Measurements from ENCODE around the gene ANXA9. TPM values are rescaled to one million over a fixed set of nuclear protein-coding genes. Genes with fewer than 3 reads are reported as not detected.
A peak's percentile ranks its signal among the peaks of the same experiment; 100 is the strongest.

The ANXA9 gene
- total RNA-seq, 2 donors from 2014 or later = 0.15 to 0.44 TPM

DNA sequence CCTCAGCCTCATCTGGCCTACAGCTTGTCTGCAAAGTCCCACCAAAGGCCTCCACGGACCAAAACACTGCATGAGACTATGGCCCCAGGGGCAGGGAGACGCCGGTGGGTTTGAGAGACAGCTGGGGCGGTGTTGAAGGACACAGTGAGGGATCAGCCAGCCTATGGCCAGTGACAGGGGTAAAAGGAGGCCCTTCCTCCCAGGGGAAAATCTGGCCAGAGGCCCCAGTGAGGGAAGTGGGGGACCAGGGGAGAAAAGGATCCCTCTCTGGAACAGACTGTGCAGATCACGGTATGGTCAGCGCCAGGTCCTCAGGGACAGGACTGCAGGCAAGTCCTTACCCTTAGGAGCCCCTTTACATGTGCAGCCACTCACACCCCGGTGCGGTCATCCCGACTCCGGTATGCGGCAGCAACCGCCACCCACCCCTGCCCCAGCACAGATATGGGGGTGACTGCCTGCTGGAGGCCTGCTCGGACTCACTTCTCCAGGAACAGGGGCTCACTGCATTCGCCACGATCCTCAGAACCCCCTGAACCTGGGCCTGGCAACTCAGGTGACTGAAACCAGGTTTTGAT is 8.7 kb upstream of the ANXA9 start:
- peak; percentile 40 for DNase-seq
- no peak for ATAC-seq
- intact Hi-C loops (cut with DNase I) = loop anchor here in 1 of 2 donors (10.0 kb wide), 1 partner anchor 49 kb away; the partner anchor contains the start of gene SETDB1

DNA sequence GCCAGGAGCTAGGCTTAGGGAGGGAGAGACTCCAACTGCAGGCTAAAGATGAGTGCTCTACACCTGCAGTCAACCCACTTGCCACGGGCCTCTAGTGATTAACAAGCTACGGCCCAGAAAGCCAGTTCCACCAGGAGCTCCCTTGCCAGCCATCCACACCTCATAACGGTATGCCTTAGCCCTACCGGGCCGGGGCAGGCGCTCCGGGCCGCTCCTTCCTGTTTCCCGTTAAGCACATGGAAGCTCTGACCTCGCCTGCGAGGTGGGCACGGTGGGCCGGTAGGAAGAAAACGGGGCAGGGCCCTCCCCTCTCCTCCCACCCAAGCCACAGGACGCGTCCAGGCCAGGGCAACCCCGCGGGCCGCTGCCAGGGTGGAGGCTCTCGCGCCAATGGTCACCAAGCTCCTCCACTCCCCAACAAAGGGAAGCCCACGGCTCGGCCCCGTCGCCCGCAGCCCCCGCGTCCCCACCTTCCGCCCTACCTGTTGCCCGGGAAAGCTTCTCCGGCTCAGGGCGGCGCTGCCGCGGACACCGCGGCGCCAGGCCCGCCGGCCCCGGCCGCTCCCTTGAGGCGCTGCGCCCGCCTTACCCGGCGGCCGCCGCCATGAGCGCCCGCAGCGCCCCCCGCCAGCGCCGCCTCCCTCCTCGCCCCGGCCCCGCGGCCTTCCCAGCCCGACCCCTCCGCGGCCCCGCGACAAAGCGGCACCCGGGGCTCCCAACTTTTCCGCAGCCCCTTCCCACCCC is 8.1 kb upstream of the ANXA9 start:
- intact Hi-C loops (cut with DNase I) = loop anchor here in 1 of 2 donors (10.0 kb wide), 1 partner anchor 49 kb away; the partner anchor contains the start of gene SETDB1
- ATAC-seq = peak; percentile 10 to 48
- DNase-seq = peak; percentile 52

DNA sequence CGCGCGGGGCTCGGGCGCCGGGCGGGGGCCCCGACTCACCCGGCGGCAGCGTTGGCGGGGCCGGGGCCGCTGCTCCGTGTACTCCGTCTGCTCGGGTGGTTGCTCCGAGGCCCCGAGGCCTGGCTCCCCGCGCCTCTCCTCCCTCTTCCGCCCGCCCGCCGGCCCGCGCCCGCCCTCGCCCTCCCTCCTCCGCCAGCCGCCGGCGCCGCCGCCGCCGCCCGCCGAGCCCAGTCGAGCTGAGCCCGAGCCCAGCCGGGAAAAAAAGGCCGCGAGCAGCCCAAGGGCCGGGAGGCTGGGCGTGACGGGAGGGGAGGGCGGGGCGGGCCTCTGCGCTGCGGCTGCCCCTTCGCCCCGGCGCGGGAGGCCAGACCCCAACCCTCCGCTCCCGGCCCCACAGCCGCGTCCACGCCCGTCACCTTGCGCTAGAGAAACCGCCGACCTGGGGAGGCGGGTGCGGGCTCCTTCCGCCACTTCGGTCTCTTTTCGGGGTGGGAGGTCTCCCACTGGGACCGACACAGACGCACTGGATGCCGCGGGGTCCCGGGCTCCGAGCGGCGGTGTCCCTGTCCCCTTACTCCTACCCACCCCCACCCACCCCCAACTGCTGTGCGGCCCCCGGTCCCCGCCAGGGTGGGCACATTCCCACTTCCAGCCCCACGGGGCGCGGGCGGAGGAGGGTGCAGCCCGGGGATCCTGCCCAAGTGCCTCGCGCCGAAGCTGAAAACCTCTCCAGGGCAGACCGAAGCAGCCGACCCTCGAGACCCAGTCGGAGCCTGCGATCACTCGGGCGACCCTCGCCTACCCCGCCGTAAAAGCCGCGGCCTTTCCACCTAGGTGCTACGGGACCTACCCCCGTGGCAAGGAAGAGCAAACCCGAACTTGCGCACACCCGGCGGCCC is 7.3 kb upstream of the ANXA9 start, which contains the start of gene CERS2:
TSS of gene CERS2 (minus strand) at position 256 of the 899 bp plus-strand sequence. CDS start 5,745 bp downstream, outside the sequence.
- peak; percentile 73 to 83 for ATAC-seq
- intact Hi-C loops (cut with DNase I) = loop anchor here in 1 of 2 donors (10.0 kb wide), 1 partner anchor 50 kb away; the partner anchor contains the start of gene SETDB1
- peak; percentile 86 for DNase-seq

DNA sequence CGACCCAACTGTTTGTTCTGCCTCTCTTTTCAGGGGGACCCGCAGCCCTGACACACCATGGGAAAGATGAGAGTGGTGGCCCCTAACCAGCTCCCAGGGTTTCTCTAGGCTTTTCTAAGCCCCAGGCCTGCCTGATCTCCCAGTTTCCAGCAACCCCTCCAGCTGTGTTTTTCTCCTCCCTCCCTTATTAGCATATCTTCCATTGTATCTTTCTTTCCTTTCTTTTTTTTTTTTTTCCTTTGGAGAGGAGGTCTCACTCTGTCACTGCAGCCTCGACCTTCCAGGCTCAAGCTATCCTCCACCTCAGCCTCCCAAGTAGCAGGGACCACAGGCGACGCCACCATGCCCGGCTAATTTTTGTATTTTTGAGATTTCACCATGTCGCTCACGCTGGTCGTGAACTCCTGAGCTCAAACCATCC is 5.7 kb upstream of the ANXA9 start:
- ATAC-seq (no peak), DNase-seq (no peak)
- intact Hi-C loops (cut with DNase I) = loop anchor here in 1 of 2 donors (10.0 kb wide), 1 partner anchor 52 kb away; the partner anchor contains the start of gene SETDB1

DNA sequence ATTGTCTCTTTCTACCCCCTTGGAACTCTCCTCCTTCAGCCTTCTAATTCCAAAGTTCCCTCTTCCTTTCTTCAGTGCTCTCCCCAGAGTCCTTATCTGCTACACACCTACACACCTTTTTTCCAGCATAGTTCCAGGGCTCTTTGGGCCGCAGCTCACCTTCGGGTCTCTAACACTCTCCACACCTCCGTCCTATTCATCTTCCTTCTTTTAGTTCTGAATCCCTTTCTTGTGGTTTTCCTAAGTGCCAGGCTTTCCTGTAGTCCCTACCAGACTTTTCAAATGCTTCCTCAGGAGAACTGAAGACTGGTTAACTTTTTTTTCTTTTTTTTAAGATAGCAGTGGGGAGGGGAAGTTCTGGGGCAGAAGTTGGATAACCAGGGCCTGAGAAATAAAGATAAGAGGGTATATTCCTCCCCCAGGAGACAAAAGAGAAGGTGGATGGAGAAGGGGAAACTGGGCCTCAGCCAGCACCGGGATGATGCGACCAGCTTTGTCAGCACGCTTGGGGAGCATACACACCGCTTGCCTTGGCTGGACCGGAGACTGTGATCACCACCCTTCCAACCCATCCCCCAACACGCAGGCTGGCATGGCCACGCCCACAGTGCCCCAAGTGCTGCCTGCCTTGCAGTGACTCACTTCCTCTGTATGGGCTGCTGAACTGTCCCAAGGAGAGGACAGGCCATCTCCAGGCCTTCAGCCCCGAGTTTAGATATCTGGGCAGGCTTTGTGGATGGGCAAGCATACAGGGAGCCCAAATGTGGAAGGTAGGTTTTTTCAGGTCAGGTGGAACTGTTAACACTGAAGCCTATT is 5.0 kb upstream of the ANXA9 start:
- intact Hi-C loops (cut with DNase I) = loop anchor here in 1 of 2 donors (10.0 kb wide), 1 partner anchor 52 kb away; the partner anchor contains the start of gene SETDB1
- DNase-seq (peak; percentile 82), ATAC-seq (peak; percentile 43 to 64)

DNA sequence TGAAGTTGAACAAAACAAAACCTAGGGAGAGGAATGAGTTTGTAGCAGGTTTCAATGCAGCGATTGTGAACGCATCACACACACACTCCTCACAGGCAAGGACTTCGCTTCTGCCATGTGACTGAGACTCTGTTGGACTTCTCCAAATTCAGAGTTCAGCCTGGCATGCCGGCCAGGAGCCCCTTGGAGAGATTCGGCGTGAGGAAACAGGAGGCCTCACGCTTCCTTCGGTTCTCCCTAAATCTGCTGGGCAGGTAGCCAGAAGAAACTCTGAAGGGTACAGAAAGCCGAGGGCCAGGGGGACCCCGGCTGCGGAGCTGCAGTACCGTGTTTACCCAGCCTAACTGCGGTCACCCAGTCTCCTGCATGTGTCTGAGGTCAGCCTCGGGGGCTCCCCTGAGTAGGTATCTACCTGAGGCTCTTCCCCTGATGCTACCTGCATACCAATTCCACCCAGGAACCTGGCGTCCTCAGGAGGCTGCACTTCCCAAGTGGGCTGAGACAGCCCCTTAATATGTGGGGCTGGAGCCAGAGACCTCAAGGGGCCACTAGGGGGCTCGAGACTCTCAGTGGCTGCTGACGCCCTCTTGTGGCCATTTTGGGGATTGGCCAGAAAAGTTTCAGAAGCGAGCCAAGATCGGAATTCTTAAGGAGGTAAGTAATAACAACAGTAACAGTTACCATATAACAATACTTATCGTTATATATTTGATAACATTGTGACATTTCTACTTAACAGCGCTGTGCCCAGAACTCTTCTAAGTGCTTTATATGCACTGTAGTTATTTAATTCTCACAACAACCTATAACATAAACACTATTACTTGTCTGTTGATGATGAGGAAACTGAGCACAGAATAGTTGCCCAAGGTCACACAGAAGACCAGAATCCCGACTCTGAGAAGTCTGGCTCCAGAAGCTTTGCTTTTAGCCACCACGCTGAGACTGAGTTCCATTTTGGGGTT is 2.7 kb upstream of the ANXA9 start:
- intact Hi-C loops (cut with DNase I) = loop anchor here in 1 of 2 donors (2.0 to 10.0 kb wide), 2 partner anchors 23 to 55 kb away; partner anchors contain the start of gene SETDB1
- ATAC-seq (peak; percentile 27 to 38), DNase-seq (peak; percentile 89)

DNA sequence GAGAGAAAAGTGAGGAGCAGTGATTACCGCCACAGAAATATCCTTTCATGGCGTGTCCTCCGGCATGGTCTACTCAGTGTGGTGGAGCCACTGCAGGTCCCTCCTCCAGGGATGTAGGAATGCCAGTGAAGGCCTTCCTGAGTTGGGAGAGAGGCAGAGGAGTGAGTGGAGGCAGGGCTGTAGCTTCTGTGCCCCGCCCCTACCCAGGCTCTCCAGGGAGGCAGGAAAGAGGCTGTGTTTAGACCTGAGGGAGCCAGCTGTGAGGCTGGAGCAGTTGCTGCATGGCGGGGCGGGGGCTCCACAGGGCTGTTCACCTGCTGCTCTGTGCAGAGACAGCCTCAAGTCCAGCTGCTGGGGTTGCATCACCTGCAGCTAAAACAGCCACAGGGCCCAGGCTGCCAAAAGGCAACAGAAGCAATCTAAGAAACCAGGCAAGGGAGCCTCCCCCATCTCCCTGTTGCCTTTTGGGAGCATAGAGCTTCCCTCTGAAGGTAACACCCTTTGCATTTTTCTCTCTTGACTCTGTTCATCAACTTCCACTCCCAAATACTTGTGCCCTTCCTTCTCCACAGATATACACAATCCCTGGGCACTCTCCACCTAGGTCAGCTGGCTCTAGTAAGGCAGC is 801 bp upstream of the ANXA9 start:
- DNase-seq (peak; percentile 29), ATAC-seq (peak in 1 of 2 donors; percentile 48)
- intact Hi-C loops (cut with DNase I) = loop anchor here in 1 of 2 donors (2.0 kb wide), 1 partner anchor 22 kb away; no protein-coding TSS in a partner anchor

DNA sequence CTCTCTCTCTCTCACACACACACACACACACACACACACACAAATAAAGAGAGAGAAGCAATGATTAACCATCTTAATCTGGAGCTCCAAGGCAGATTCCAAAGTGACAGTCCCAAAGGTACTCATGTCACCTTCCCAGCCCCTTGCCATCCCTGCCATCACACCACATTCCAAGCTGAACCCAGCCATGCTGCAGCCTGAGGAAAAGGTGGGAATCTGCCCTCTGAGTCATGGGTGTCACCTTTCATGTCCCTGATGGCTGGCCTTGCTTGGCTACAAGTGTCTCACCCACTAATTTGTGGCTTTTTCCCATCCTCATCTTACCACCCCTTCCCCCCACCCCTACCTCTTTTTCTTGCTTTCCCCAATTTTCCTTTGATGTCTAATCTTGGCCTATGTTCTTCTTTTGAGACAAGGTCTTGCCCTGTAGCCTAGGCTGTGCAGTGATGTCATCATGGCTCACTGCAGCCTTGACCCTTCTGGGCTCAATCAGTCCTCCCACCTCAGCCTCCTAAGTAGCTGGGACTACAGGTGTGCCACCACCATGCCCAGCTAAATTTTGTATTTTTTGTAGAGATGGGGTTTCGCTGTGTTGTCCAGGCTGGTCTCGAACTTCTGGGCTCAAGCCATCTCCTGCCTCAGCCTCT is 3.2 kb downstream of the ANXA9 start:
- intact Hi-C loops (cut with DNase I) = no loop called here
- ATAC-seq (no peak), DNase-seq (no peak)

DNA sequence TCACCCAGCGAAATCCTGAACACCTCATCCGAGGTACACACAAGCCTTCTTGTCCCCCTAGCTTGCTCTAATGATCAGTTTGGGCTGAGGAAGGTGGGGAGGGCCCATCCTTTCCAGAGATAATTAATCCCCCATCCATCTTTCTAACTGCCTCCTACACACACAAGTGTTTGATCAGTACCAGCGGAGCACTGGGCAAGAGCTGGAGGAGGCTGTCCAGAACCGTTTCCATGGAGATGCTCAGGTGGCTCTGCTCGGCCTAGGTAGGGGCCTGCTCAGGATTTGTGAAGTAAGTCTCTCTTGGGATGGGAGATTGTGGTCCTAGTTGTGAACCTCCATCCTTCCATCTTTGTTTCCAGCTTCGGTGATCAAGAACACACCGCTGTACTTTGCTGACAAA is 5.8 kb downstream of the ANXA9 start:
- intact Hi-C loops (cut with DNase I) = no loop called here
- DNase-seq = no peak
- no peak for ATAC-seq

DNA sequence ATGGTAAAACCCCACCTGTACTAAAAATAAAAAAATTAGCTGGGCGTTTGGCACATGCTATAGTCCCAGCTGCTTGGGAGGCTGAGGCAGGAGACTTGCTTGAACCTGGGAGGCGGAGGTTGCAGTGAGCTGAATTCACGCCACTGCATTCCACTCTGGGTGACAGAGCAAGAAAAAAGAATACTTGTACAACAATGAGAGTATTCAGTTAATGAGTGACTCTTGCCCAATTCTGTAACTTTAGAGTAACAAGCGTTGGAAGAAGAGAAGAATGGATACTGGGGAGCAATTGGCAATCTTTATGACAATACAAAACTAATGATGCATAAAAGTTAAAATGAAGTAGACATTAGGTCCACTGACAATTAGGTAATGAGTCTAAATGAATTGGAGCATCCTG is 10.5 kb downstream of the ANXA9 start:
- ATAC-seq (no peak), DNase-seq (no peak)
- intact Hi-C loops (cut with DNase I) = no loop called here

DNA sequence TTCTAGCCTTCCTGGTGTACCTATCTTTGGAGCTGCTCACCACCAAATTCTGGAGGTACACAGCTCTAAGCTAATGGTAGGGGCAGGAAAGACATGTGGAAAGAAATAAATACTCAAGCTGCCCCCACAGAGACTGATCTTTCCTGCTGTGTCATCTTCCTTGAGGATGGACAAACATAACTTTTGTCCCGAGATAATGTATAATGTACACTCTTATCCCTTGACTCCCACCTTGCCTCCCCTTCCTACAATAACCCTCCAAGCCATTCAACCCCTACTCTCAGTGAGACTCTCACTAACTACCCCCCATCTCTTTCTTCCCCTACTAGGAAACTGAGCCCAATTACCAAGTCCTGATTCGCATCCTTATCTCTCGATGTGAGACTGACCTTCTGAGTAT is 12.2 kb downstream of the ANXA9 start:
- intact Hi-C loops (cut with DNase I) = no loop called here
- no peak for ATAC-seq
- DNase-seq = no peak

DNA sequence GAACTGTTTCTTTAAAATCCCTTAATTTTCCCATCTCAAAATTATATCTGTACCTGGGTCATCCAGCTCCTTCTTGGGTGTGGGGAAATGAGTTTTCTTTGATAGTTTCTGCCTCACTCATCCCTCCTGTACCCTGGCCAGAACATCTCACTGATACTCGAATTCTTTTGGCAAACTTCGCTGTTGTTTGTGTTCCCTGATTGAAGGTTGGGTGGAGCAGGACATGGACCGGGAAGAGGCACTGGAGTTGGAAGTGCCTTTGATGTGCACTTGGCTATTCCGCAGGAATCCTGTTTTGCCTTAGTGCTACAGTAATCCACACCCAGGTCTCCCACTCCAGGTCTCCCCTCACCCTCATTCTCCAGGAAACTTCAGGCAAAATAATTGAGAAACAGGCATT is 13.4 kb downstream of the ANXA9 start:
- intact Hi-C loops (cut with DNase I) = no loop called here
- ATAC-seq (peak in 1 of 2 donors; percentile 46), DNase-seq (no peak)

DNA sequence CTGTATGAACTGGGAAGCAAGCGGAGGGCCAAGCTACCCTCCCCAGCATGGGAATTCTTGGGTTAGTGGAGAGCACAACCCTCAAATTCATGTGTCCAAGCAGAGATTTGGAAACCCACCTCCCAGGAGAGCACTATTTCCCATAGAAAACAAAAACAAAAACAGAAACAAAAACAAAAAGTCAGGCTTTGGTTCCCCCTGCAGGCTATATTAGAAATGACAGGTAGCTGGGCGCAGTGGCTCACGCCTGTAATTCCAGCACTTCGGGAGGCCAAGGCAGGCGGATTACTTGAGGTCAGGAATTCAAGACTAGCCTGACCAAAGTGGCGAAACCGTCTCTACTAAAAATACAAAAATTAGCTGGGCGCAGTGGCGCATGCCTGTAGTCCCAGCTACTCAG is 13.8 kb downstream of the ANXA9 start:
- intact Hi-C loops (cut with DNase I) = no loop called here
- ATAC-seq (peak; percentile 59 to 62), DNase-seq (peak; percentile 37)

DNA sequence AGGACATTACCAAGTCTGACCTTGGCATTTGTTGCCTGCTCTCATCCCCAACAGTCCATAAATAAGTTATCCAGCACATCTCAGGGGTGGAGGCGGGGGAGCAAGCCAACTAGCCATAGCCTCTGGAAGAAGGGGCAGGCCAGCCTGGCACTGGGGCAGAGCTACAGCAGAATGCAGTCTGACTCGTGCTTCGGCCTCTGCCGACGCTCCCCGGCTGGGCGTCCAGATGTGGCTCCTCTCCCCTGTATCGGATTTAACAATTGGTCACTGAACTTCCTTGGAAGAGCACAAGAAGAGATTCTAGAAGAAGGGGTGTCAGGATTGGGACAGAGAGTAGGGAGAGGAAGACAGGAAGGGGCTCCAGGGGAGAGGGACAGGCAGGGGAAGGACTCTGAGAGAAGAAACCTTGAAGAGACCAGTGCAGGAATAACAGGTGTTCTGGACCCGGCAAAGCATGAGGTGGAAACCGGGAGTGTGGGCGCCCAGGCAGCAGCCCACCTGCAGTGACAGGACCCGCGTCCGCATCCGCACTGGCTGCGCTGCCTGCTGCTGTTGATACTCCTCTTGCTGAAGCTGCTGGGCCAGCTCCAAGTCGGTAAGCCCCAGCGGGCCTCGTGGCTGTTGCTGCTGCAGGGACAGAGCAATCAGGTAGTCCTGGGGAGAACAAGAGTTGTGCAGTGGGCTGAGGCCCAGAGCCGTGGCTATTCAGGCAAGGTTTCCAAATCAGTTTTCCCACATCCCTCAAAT is 15.2 kb downstream of the ANXA9 start:
- ATAC-seq = no peak
- no peak for DNase-seq
- intact Hi-C loops (cut with DNase I) = no loop called here

DNA sequence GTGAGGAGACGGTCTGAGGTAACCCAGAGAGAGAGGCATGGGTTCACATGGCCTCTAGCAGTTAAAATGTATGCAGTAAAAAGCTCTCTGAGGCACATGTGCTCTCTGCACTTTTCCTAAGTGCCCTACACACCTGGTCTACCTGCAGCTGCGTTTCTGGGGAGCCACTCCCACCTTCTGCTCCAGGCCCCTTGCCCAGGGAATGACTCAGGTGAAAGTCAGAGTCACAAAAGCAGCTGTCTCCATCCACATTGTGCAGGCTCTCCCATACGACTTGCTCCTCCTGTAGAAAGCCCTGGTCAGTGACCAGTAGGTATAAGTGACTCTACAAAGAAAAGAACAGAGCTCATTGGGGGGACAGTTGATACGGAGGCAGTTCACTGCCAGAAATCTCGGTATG is 15.9 kb downstream of the ANXA9 start:
- no peak for DNase-seq
- intact Hi-C loops (cut with DNase I) = loop anchor here in 1 of 2 donors (1.0 kb wide), 1 partner anchor 9 kb away; no protein-coding TSS in a partner anchor
- no peak for ATAC-seq

Data from left cardiac atrium (tissue), 4 donors.